Measurements from ENCODE around the gene CPAMD8.
"Not testable (repeated sequence)": the region's sequence is repeated elsewhere in the genome, so short reads cannot be mapped to it uniquely, and the experiment has no call there.

The CPAMD8 gene

DNA sequence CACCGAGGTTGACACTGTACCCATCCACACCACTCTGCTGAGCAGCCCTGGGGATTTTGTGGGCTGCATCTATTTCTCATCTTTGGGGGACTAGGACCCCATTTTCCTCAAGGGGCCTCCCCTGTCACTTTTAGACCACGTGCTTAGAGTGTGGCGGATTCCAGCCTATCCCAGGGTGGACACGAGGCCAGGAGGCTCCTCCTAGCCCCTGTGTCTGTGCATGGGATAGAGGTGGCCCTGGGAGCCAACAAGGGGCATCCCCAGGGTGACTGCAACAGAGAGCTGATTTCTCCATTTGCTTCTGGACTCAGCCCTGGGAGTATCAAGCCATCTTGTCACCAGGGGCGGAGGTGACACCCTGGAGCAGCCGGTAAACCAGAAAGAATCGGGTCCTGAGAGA is 24.2 kb downstream of the CPAMD8 start:
- TF ChIP-seq, protein P1, sequence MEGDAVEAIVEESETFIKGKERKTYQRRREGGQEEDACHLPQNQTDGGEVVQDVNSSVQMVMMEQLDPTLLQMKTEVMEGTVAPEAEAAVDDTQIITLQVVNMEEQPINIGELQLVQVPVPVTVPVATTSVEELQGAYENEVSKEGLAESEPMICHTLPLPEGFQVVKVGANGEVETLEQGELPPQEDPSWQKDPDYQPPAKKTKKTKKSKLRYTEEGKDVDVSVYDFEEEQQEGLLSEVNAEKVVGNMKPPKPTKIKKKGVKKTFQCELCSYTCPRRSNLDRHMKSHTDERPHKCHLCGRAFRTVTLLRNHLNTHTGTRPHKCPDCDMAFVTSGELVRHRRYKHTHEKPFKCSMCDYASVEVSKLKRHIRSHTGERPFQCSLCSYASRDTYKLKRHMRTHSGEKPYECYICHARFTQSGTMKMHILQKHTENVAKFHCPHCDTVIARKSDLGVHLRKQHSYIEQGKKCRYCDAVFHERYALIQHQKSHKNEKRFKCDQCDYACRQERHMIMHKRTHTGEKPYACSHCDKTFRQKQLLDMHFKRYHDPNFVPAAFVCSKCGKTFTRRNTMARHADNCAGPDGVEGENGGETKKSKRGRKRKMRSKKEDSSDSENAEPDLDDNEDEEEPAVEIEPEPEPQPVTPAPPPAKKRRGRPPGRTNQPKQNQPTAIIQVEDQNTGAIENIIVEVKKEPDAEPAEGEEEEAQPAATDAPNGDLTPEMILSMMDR (conservative IDR thresholded peaks at IDR 0.05; ENCODE audit: low read depth, low read length): no peak
- DNase-seq (ENCODE audit: low read depth): no peak
- no peak overlapping the region for H3K4me3 ChIP-seq (ENCODE audit: low read depth, low read length)

DNA sequence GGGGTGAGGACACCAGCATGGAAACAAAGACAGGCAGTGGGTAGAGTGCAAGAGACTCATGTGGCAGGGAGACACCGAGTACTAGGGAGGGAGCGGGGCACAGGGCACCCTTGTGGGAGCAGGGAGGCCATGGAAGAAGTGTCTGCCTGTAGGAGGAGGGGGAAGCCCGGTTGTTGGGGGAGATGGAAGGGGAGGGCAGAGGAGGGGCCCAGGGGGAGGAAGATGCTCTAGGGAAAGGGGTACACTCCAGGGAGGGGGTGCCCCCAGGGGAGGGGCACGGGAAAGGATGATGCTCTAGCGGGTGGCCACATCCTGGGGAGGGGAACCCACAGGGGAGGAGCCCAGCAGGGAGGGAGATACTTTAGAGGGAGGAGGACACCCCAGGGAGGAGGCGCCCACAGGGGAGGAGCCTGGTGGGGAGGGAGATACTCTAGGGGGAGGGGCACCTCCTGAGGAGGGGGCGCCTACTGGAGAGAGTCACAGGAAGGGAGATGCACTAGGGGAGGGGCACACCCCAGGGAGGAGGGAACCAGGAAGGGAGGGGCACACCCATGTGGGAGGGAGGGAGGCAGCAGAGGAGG is 24.9 kb downstream of the CPAMD8 start:
- H3K4me3 ChIP-seq (ENCODE audit: low read depth, low read length): no peak overlapping the region
- TF ChIP-seq, protein P1 (conservative IDR thresholded peaks at IDR 0.05; ENCODE audit: low read depth, low read length): no peak
- no peak for DNase-seq (ENCODE audit: low read depth)

DNA sequence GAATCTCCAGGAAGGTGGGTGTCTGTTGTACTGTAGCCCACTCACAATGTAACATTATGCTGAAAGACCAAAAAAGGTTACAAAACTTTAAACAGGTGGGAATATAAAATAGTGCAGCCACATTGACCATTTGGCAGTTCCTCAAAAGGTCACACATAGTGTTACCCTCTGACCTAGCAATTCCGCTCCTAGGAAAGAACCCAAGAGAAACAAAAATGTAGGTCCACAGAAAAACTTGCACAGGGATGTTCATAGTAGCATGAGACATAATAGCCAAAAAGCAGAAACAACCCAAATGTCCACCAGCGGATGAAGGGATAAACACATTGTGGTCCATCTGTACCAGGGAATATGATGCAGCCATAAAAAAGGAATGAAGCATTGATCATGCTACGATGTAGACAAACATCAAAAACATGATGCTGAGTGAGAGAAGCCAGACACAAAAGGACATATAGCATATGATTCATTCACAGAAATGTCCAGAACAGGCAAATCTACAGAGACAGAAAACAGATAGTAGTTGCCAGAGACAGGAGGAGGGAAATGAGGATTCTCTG is 27.9 kb downstream of the CPAMD8 start:
- no peak overlapping the region for H3K4me3 ChIP-seq (ENCODE audit: low read depth, low read length)
- TF ChIP-seq, protein P1 (conservative IDR thresholded peaks at IDR 0.05; ENCODE audit: low read depth, low read length): no peak
- no peak for DNase-seq (ENCODE audit: low read depth)

DNA sequence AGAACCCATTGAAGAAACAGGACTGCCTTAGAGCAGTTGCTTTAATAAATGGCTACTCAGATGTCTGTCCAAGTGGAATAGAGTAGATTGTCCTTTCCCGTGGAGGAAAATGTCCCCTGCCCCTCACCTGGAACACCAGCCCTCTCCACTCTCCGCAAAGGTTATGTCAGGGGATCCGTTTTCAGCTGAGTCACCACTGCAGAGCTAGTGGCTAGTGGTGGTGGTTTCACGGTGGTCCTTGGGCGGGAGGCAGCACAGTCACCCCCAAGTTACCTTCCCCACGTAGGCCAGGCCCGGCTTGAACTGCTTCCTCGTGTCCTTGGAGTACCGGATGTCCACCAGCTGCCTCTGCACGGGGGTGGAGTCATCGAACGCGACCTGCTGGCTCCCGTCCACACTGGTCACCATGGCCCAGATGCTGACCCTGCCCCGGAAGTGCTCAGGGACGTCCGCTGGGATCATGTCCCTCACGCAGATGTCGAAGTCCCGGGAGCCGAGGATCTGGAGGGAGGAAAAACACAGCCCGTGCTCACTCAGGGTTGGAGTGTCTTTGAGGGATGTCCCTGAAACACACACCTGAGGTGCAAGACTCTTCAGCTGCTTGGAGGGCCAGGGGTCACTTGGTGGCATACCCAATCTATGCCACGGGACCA is 29.6 kb downstream of the CPAMD8 start:
- H3K4me3 ChIP-seq (ENCODE audit: low read depth, low read length); DNase-seq (ENCODE audit: low read depth): not testable (repeated sequence)

DNA sequence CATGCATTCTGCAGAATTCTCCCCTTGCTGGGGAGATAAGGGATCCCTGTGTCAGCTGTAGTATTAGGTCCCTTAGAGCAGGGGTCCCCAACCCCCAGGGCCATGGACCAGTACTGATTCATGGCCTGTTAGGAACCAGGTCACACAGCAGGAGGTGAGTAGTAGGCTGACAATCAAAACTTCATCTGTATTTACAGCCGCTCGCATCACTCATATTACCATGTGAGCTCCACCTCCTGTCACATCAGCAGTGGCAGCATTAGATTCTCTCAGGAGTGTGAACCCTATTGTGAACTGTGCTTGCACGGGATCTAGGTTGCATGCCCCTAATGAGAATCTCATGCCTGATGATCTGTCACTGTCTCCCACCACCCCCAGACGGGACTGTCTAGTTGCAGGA is 37.9 kb downstream of the CPAMD8 start:
- H3K4me3 ChIP-seq (ENCODE audit: low read depth, low read length): no peak overlapping the region
- no peak for DNase-seq (ENCODE audit: low read depth)
- TF ChIP-seq, protein P1 (conservative IDR thresholded peaks at IDR 0.05; ENCODE audit: low read depth, low read length): no peak

DNA sequence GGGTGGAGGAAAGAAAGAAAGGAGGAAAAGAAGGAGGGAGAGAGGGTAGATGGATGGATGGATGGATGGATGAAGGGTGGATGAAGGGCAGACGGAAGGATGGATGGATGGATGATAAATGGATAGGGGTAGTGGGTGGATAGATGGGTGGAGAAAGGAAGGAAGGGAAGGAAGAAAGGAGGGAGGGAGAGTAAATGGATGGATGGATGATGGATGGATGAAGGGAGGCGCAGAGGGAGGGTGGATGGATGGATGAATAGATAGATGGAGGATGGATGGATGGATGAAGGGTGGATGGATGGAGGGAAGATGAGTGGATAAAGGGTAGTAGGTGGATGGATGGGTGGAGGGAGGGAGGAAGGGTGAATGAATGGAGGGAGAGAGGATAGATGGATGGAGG is 41.2 kb downstream of the CPAMD8 start:
- no peak for DNase-seq (ENCODE audit: low read depth)
- TF ChIP-seq, protein P1 (conservative IDR thresholded peaks at IDR 0.05; ENCODE audit: low read depth, low read length): no peak
- H3K4me3 ChIP-seq (ENCODE audit: low read depth, low read length): no peak overlapping the region

DNA sequence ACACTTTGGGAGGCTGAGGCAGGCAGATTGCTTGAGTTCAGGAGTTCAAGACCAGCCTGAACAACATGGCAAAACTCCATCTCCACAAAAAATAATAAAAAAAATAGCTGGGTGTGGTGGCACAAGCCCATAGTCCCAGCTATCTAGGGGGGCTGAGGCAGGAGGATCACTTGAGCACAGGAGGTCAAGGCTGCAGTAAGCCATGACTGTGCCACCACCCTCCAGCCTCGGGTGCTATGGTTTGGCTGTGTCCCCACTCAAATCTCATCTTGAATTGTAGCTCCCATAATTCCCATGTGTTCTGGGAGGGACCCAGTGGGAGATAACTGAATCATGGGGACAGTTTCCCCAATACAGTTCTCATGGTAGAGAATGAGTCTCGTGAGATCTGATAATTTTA is 44.0 kb downstream of the CPAMD8 start:
- not testable (repeated sequence) for H3K4me3 ChIP-seq (ENCODE audit: low read depth, low read length); DNase-seq (ENCODE audit: low read depth)

All from choroid plexus epithelial cell (primary cell).